K562 (cell line): ENCODE data around the gene PAF1. TPM values are rescaled to one million over a fixed set of nuclear protein-coding genes. Genes with fewer than 3 reads are reported as not detected.

ENCODE experiments used
- ATF7 ChIP-seq: fragments of 450-650 bp; IDR thresholded peaks from 2 replicates; pipeline ENCODE4 v1.7.1; 2014; ENCODE audit warnings: mild to moderate bottlenecking, moderate library complexity
- BHLHE40 ChIP-seq: IDR thresholded peaks from 2 replicates; pipeline ENCODE4 v1.6.1; 2011; ENCODE audit warnings: low read length, improper control_type of control experiment
- CREM ChIP-seq: IDR thresholded peaks from 2 replicates; pipeline ENCODE4 v1.6.1; 2014; ENCODE audit warnings: antibody characterized with exemption, low read depth
- E2F3 ChIP-seq: fragments of 250-450 bp; sonication (Bioruptor Pico); IDR thresholded peaks from 2 replicates; pipeline ENCODE4 v1.4.0; 2020; ENCODE audit warnings: mild to moderate bottlenecking
- ESRRA ChIP-seq: fragments of 450-650 bp; IDR thresholded peaks from 2 replicates; pipeline ENCODE4 v1.6.1; 2014; ENCODE audit warnings: low read depth, mild to moderate bottlenecking, moderate library complexity, borderline replicate concordance
- FOSL1 ChIP-seq: fragments of 200-800 bp; sonication (Bioruptor generic); conservative IDR thresholded peaks from 2 replicates; pipeline ENCODE4 v1.6.1; 2016; ENCODE audit warnings: missing genetic modification characterization, missing compliant biosample characterization
- GTF2A2 ChIP-seq: IDR thresholded peaks from 2 replicates; pipeline ENCODE4 v1.6.1; 2016; ENCODE audit warnings: mild to moderate bottlenecking, missing genetic modification characterization, missing compliant biosample characterization
- HMG20B ChIP-seq: fragments of 250-450 bp; sonication (Bioruptor Pico); IDR thresholded peaks from 2 replicates; pipeline ENCODE4 v1.5.0; 2021; ENCODE audit warnings: mild to moderate bottlenecking
- NFRKB ChIP-seq: fragments of 450-650 bp; IDR thresholded peaks from 2 replicates; pipeline ENCODE4 v1.6.1; 2016; ENCODE audit warnings: low read depth
- POLR2AphosphoS2 ChIP-seq: IDR thresholded peaks from 2 replicates; pipeline ENCODE4 v1.6.1; 2012; ENCODE audit warnings: low read length, improper control_type of control experiment
- RB1 ChIP-seq: fragments of 450-650 bp; IDR thresholded peaks from 2 replicates; pipeline ENCODE4 v1.6.1; 2017; ENCODE audit warnings: low read depth, mild to moderate bottlenecking
- SAFB ChIP-seq: fragments of 200-400 bp; formaldehyde crosslinking; IDR thresholded peaks from 2 replicates; pipeline ENCODE4 v1.6.1; 2017; ENCODE audit warnings: low read depth, low read length, borderline replicate concordance
- SUPT5H ChIP-seq: fragments of 450-650 bp; IDR thresholded peaks from 2 replicates; pipeline ENCODE4 v1.6.1; 2016
- TEAD1 ChIP-seq, 2 experiments: fragments of 450-650 bp in 1 of 2; sonication (generic) in 1 of 2; formaldehyde crosslinking; IDR thresholded peaks; 2 replicates each; pipeline versions ENCODE4 v1.4.0 to v1.8.0; 2020 to 2022; ENCODE audit warnings: mild to moderate bottlenecking in 2 of 2, missing genetic modification reagents in 1 of 2
- ZBED1 ChIP-seq: IDR thresholded peaks from 2 replicates; pipeline ENCODE4 v1.6.1; 2014
- ZC3H4 ChIP-seq: sonication (generic); formaldehyde crosslinking; IDR thresholded peaks from 2 replicates; pipeline ENCODE4 v1.9.0; 2021; ENCODE audit warnings: missing genetic modification reagents, borderline replicate concordance
- ZFPM2 ChIP-seq: fragments of 250-450 bp; sonication (Bioruptor Pico); IDR thresholded peaks from 2 replicates; pipeline ENCODE4 v1.5.1; 2022; ENCODE audit warnings: mild to moderate bottlenecking
- polyA plus RNA-seq, 8 experiments: library from polyadenylated mRNA; depleted of rRNA in 4 of 8; stranded (reverse) in 5 of 8; unstranded in 3 of 8; fragments of >200 nt; fragmentation: Nextera tagmentation in 2 of 8; fragmentation: Illumina TruSeq in 1 of 8; extraction: Ambion mirVana in 2 of 8; extraction: Trizol in 1 of 8; gene quantifications; 2 replicates each; pipeline versions ENCODE4 v1.2.1 to v1.2.3, GENCODE V29; 2011 to 2014; ENCODE audit warnings: inconsistent platforms in 1 of 8, missing spikeins in 1 of 8
- total RNA-seq, 7 experiments: library from RNA; depleted of rRNA in 6 of 7; stranded (reverse); fragments of >200 nt in 6 of 7; fragmentation: Illumina TruSeq in 2 of 7; extraction: Trizol in 2 of 7; gene quantifications; 2 replicates each; pipeline versions ENCODE4 v1.2.1 to v1.2.3, GENCODE V29; 2011 to 2021; ENCODE audit warnings: low replicate concordance in 1 of 7
- TF ChIP-seq, protein P1 (sequence below), 3 experiments: fragments of 200-800 bp in 1 of 3; fragments of 250-450 bp in 1 of 3; fragments of 450-650 bp in 1 of 3; sonication (Bioruptor Pico) in 1 of 3; sonication (Bioruptor generic) in 1 of 3; formaldehyde crosslinking in 1 of 3; IDR thresholded peaks; 2 replicates each; pipeline versions ENCODE4 v1.6.1 to v1.8.0; 2016 to 2022; ENCODE audit warnings: mild to moderate bottlenecking in 2 of 3, missing genetic modification characterization in 2 of 3, missing compliant biosample characterization in 1 of 3, moderate library complexity in 1 of 3
- TF ChIP-seq, protein P2 (sequence below): fragments of 450-650 bp; IDR thresholded peaks from 2 replicates; pipeline ENCODE4 v1.6.1; 2016; ENCODE audit warnings: borderline replicate concordance
- TF ChIP-seq, protein P3 (sequence below): sonication (generic); IDR thresholded peaks from 2 replicates; pipeline ENCODE4 v1.6.1; 2016

PAF1 gene
- total and polyA plus RNA-seq, 9 of the 15 experiments (the other 6 are each of a cell fraction or from before 2014, with no cell fraction given), result 1.5 to 45.0 (median 33.8) TPM

DNA sequence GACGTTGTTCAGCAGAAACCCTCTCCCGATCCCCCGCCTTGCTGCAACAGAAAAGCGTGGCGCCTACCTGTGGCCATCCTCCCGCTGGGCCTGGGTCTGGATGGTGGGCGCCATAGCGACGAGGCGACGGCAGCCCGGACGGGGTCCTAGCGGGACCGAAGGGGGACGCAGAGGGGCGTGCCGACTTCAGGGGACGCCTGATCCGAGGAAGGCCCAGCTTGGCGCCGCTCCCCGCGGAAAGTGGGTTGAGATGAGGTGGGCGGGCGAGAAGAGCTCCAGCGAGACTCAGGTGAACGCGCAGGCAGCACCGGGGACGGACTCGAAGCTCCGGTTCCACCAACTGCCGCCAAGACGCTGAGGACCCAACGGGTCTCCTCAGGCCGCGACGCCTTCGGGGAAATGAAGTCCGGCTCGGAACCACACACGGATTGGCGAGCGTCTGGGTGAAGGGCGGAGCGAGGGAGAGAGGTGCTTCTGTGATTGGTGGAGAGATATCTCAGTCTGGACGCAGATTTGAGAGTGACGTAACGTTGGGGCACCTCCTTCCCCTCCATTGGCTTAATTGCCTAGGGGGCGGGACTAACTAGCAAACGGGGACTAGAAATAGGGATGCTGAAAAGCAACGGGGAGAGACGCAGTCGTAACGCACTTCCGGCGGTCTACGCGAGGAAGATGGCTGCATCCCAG, at the start of gene PAF1, which contains the start of gene MED29 (continued):
- peak; percentile 11; the same call in 1 of the 2 replicates for TF ChIP-seq GTF2A2 (tag)
- no peak for TF ChIP-seq HMG20B (CRISPR knock-in tag)
- TF ChIP-seq, protein P1, sequence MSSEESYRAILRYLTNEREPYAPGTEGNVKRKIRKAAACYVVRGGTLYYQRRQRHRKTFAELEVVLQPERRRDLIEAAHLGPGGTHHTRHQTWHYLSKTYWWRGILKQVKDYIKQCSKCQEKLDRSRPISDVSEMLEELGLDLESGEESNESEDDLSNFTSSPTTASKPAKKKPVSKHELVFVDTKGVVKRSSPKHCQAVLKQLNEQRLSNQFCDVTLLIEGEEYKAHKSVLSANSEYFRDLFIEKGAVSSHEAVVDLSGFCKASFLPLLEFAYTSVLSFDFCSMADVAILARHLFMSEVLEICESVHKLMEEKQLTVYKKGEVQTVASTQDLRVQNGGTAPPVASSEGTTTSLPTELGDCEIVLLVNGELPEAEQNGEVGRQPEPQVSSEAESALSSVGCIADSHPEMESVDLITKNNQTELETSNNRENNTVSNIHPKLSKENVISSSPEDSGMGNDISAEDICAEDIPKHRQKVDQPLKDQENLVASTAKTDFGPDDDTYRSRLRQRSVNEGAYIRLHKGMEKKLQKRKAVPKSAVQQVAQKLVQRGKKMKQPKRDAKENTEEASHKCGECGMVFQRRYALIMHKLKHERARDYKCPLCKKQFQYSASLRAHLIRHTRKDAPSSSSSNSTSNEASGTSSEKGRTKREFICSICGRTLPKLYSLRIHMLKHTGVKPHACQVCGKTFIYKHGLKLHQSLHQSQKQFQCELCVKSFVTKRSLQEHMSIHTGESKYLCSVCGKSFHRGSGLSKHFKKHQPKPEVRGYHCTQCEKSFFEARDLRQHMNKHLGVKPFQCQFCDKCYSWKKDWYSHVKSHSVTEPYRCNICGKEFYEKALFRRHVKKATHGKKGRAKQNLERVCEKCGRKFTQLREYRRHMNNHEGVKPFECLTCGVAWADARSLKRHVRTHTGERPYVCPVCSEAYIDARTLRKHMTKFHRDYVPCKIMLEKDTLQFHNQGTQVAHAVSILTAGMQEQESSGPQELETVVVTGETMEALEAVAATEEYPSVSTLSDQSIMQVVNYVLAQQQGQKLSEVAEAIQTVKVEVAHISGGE (CRISPR knock-in tag; IDR thresholded peaks at IDR 0.05), result peak in 1 of 3 experiments; percentile 87; a peak in 2 of 6 replicates
- TF ChIP-seq, protein P2, sequence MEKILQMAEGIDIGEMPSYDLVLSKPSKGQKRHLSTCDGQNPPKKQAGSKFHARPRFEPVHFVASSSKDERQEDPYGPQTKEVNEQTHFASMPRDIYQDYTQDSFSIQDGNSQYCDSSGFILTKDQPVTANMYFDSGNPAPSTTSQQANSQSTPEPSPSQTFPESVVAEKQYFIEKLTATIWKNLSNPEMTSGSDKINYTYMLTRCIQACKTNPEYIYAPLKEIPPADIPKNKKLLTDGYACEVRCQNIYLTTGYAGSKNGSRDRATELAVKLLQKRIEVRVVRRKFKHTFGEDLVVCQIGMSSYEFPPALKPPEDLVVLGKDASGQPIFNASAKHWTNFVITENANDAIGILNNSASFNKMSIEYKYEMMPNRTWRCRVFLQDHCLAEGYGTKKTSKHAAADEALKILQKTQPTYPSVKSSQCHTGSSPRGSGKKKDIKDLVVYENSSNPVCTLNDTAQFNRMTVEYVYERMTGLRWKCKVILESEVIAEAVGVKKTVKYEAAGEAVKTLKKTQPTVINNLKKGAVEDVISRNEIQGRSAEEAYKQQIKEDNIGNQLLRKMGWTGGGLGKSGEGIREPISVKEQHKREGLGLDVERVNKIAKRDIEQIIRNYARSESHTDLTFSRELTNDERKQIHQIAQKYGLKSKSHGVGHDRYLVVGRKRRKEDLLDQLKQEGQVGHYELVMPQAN, result peak; percentile 77; the same call in 1 of the 2 replicates
- TF ChIP-seq CREM, result peak; percentile 96
- peak; percentile 8 to 79; a peak in 1 of 4 replicates for TF ChIP-seq TEAD1 (CRISPR knock-in tag; IDR thresholded peaks at IDR 0.05)
- TF ChIP-seq SAFB, result peak; percentile 12; the same call in 1 of the 2 replicates
- TF ChIP-seq E2F3 (CRISPR knock-in tag), result no peak
- peak; percentile 93; the same call in 1 of the 2 replicates for TF ChIP-seq SUPT5H
- peak; percentile 52; the same call in 1 of the 2 replicates for TF ChIP-seq NFRKB
- TF ChIP-seq POLR2AphosphoS2, result no peak
- TF ChIP-seq FOSL1 (tag), result peak; percentile 52
- no peak for TF ChIP-seq ZBED1
- TF ChIP-seq ZC3H4 (CRISPR knock-in tag), result no peak
- TF ChIP-seq BHLHE40, result no peak; the same call in 1 of the 2 replicates
- peak; percentile 65 for TF ChIP-seq ESRRA
- TF ChIP-seq ZFPM2 (CRISPR knock-in tag), result 0 out of 2 replicates have a peak, but pooled peaks have one; percentile 76
- TF ChIP-seq, protein P3, sequence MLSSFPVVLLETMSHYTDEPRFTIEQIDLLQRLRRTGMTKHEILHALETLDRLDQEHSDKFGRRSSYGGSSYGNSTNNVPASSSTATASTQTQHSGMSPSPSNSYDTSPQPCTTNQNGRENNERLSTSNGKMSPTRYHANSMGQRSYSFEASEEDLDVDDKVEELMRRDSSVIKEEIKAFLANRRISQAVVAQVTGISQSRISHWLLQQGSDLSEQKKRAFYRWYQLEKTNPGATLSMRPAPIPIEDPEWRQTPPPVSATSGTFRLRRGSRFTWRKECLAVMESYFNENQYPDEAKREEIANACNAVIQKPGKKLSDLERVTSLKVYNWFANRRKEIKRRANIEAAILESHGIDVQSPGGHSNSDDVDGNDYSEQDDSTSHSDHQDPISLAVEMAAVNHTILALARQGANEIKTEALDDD, result peak; percentile 95
- TF ChIP-seq ATF7, result peak; percentile 99
- TF ChIP-seq RB1, result peak; percentile 94
